Measurements from ENCODE around the gene PLD6.
A peak's percentile ranks its signal among the peaks of the same experiment; 100 is the strongest.

PLD6 gene

DNA sequence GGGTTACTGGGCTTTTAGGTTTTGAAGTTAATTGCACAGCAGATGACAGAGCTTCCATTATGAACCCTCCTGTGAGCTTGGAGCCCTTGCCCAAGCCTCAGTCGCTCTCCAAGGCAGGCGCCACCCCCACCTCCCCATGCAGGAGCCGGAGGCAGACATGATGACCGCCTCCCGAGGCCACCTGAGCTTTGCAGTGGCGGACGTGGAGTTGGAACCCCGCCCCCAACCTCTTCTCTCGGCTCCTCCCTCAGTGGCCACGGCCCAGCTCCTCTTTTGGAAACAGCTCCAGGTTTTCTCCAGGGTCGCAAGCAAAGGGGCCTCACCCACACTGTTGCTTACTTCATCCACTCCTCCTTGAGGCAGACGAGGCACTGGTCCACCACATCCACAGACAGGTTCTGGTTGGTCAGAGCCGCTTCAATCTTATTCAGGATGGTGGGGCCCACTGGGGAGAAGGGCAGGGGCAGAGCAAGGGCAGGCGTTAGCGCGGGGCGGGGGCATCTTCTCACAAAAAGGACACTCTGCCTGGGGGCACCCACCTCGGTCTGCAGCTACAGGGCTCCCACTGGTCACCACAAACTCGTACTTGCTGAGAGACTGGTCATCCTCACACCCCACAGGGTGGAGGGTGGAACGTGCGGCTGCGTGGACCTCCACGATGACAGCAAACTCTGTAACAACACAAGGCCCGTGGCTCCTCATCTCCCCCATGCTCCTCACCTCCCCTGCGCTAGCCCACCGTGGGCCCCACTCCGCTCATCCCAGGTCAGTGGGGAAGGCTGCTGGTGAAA, 8.7 kb upstream of the PLD6 start:
- Histone ChIP-seq H3K27ac (ENCODE audit: insufficient read depth, low read depth, low read length, poor library complexity, severe bottlenecking) (no peak overlapping the region), H3K4me1 (ENCODE audit: control insufficient read depth, insufficient read depth, low read length) (no peaks in the 10 kb centered on the region), H3K36me3 (ENCODE audit: control insufficient read depth, insufficient read depth, low read length) (peaks cover 23% of the 10 kb centered on the region), H3K27me3 (ENCODE audit: control insufficient read depth, insufficient read depth, low read length, poor library complexity, severe bottlenecking) (no peaks in the 10 kb centered on the region), H3K4me3 (ENCODE audit: insufficient read depth, low read depth, low read length) (no peak overlapping the region), H3K9me3 (ENCODE audit: control insufficient read depth, low read length) (no peaks in the 10 kb centered on the region)
- WGBS, 2 experiments: 93 to 95% methylated on average over 27 of the region's 27 CpGs

DNA sequence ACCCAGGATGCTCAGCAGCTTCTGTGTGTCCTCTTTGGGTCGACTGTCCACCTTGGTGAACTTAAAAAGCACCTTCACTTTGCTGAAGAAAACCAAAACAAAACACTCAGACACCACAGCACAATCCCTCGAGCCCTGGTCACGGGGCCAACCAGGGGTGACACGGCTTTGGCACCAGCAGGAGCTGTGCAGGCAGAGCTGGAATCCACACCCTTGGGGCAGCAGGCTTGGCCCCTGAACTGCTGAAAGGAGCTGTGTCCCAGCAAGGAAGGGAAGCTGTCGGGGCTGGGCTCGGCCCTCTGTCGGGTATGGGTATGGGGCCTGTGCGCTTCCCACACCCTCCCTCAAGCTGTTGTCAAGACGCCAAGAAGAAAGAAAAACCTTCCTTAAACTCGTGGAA, 7.6 kb upstream of the PLD6 start:
- peaks cover 21% of the 10 kb centered on the region for H3K36me3 ChIP-seq (ENCODE audit: control insufficient read depth, insufficient read depth, low read length)
- no peaks in the 10 kb centered on the region for H3K9me3 ChIP-seq (ENCODE audit: control insufficient read depth, low read length)
- no peaks in the 10 kb centered on the region for H3K27me3 ChIP-seq (ENCODE audit: control insufficient read depth, insufficient read depth, low read length, poor library complexity, severe bottlenecking)
- H3K27ac ChIP-seq (ENCODE audit: insufficient read depth, low read depth, low read length, poor library complexity, severe bottlenecking): no peak overlapping the region
- 94 to 95% methylated on average over 9 to 10 of the region's 10 CpGs for WGBS, 2 experiments
- H3K4me3 ChIP-seq (ENCODE audit: insufficient read depth, low read depth, low read length): no peak overlapping the region
- H3K4me1 ChIP-seq (ENCODE audit: control insufficient read depth, insufficient read depth, low read length): no peaks in the 10 kb centered on the region

DNA sequence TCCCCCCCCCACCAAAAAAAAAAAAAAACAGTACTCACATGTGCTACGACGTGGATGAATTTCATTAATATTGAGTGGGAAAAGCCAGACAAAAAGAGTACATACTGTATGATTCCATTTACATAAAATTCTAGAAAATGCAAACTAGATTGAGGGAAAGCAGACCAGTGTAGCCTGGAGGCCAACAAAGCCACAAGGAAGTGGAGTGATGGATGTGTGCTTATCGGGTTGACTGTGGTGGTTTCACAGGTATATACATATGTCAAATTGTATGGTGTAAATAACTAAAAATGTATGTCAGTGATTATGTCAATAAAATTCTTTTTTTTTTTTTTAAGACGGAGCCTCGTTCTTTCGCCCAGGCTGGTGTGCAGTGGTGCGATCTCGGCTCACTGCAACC, 1.9 kb upstream of the PLD6 start:
- 94% methylated on average over 6 to 8 of the region's 8 CpGs for WGBS, 2 experiments
- H3K4me3 ChIP-seq (ENCODE audit: insufficient read depth, low read depth, low read length): no peak overlapping the region
- peaks cover 3% of the 10 kb centered on the region for H3K36me3 ChIP-seq (ENCODE audit: control insufficient read depth, insufficient read depth, low read length)
- H3K27ac ChIP-seq (ENCODE audit: insufficient read depth, low read depth, low read length, poor library complexity, severe bottlenecking): no peak overlapping the region
- H3K27me3 ChIP-seq (ENCODE audit: control insufficient read depth, insufficient read depth, low read length, poor library complexity, severe bottlenecking): peaks cover 16% of the 10 kb centered on the region
- H3K9me3 ChIP-seq (ENCODE audit: control insufficient read depth, low read length): no peaks in the 10 kb centered on the region
- H3K4me1 ChIP-seq (ENCODE audit: control insufficient read depth, insufficient read depth, low read length): no peaks in the 10 kb centered on the region

DNA sequence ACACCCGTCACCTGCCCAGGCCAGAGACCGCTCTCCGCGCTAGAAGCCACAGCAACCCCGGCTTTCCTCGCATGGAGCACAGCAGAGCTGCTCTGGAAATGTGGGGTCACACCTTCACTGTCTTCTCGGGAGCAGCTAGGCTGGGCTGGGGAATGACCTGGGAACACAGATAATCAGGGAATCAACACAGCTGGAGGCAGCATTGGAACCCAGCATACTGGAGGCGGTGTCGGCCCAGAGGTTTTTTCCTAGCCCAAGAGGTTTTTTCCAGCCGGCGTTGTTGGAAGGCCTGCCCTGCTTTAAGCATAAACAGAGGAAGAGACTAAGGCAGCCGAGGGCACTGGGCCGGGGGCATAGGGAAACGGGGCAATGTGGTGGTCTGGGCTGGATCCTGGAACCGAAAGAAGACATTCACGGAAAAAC, 791 bp upstream of the PLD6 start:
- 93% methylated on average over 16 of the region's 16 CpGs for WGBS, 2 experiments
- Histone ChIP-seq H3K4me3 (ENCODE audit: insufficient read depth, low read depth, low read length) (no peak overlapping the region), H3K4me1 (ENCODE audit: control insufficient read depth, insufficient read depth, low read length) (no peaks in the 10 kb centered on the region), H3K9me3 (ENCODE audit: control insufficient read depth, low read length) (no peaks in the 10 kb centered on the region), H3K36me3 (ENCODE audit: control insufficient read depth, insufficient read depth, low read length) (no peaks in the 10 kb centered on the region), H3K27me3 (ENCODE audit: control insufficient read depth, insufficient read depth, low read length, poor library complexity, severe bottlenecking) (peaks cover 16% of the 10 kb centered on the region), H3K27ac (ENCODE audit: insufficient read depth, low read depth, low read length, poor library complexity, severe bottlenecking) (no peak overlapping the region)

DNA sequence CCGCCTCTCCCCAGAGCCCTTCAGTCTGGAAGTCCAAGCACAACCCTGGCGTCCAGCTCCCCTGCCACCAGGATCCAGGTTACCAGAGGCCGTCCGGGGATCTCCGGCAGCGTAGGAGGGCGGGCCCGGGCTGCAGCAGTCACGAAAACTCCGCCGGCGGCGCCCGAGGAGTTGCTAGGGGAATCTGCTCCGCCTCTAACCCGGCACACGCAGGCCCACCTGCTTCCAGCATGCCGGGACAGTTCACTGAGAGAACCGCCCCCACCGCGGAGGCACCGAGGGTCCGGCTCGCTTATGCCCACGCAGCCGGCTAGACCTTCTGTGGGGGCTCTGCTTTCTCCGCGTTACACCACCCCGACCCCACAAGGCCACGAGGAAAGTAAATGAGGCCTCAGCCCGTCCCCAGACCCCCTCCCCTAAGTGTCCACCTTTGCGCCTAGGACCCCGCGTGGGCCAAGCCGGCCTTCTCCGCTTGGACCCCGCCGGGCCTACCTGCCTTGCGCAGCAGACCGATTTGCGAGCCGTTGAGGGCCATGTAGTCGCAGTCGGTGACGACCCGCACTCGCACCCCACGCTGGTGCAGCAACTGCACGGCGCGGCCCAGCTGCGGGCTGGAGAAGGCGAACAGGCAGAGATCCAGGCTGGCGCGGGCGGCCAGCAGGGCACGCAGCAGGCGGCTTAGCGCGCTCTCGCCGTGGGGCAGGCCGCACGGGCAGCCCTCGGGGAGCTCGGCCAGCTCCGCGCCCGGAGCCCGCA, 587 bp downstream of the PLD6 start:
- Histone ChIP-seq H3K4me1 (ENCODE audit: control insufficient read depth, insufficient read depth, low read length) (no peaks in the 10 kb centered on the region), H3K36me3 (ENCODE audit: control insufficient read depth, insufficient read depth, low read length) (no peaks in the 10 kb centered on the region), H3K27ac (ENCODE audit: insufficient read depth, low read depth, low read length, poor library complexity, severe bottlenecking) (no peak overlapping the region), H3K27me3 (ENCODE audit: control insufficient read depth, insufficient read depth, low read length, poor library complexity, severe bottlenecking) (peaks cover 16% of the 10 kb centered on the region), H3K9me3 (ENCODE audit: control insufficient read depth, low read length) (no peaks in the 10 kb centered on the region), H3K4me3 (ENCODE audit: insufficient read depth, low read depth, low read length) (peak overlapping the region; percentile 38)
- 38 to 41% methylated on average over 70 of the region's 70 CpGs for WGBS, 2 experiments

DNA sequence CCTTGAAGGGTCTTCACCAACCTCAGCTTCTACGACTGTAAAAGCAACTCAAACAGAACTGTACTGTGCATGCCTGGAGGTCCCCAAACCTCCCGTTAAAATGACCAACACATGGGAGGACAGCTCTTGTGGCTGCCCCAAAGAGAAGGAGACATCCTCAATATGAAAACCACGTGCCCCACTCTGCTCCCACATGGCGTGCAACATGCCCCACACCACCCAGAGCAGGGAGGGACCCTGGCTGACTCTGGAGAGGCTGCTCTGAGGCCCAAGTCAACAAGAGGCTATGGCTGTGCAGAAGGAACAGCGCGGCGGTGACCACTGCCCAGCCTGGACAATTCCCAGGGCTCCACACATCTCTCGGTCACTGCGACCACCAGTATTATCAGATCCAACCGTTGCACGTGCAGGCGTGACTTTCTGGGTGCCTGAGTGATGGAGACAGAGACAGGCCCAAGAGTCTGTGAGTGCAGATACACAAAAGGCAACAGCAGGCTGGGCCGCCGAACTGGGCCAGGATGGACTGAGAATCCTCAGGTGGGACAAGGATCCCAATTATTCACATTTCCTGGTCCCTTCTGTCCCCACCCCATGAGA, 1.4 kb downstream of the PLD6 start:
- 93 to 94% methylated on average over 14 of the region's 14 CpGs for WGBS, 2 experiments
- H3K36me3 ChIP-seq (ENCODE audit: control insufficient read depth, insufficient read depth, low read length): no peaks in the 10 kb centered on the region
- peaks cover 16% of the 10 kb centered on the region for H3K27me3 ChIP-seq (ENCODE audit: control insufficient read depth, insufficient read depth, low read length, poor library complexity, severe bottlenecking)
- no peaks in the 10 kb centered on the region for H3K4me1 ChIP-seq (ENCODE audit: control insufficient read depth, insufficient read depth, low read length)
- H3K27ac ChIP-seq (ENCODE audit: insufficient read depth, low read depth, low read length, poor library complexity, severe bottlenecking): no peak overlapping the region
- no peak overlapping the region for H3K4me3 ChIP-seq (ENCODE audit: insufficient read depth, low read depth, low read length)
- no peaks in the 10 kb centered on the region for H3K9me3 ChIP-seq (ENCODE audit: control insufficient read depth, low read length)

DNA sequence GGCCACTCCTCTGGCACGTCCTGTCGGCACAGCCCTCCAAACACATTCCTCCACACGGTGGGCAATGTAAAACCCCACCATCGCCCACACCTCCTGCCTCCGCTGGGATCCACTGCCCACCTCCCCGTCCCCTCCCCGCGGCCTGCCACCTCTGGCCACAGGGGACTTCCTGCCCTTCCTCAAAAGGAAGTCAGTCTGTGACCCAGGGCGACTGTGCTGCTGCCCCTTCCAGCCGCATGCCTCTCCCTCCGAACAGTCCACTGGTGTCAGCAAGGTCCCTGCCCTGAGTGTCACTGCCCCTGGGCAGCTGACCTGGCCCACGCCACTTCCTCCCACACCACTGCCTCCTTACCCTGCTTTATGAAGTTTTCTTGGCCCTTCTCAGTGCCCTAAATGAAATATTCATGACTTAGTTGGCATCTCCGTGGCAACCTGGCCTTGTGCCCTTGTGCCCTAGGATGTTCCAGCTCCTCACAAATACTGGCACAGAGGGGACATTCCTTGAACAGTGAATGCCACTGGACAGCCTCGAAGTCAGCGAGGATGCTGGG, 2.0 kb downstream of the PLD6 start:
- WGBS, 2 experiments: 88 to 93% methylated on average over 15 of the region's 15 CpGs
- Histone ChIP-seq H3K27me3 (ENCODE audit: control insufficient read depth, insufficient read depth, low read length, poor library complexity, severe bottlenecking) (peaks cover 16% of the 10 kb centered on the region), H3K27ac (ENCODE audit: insufficient read depth, low read depth, low read length, poor library complexity, severe bottlenecking) (no peak overlapping the region), H3K36me3 (ENCODE audit: control insufficient read depth, insufficient read depth, low read length) (no peaks in the 10 kb centered on the region), H3K9me3 (ENCODE audit: control insufficient read depth, low read length) (no peaks in the 10 kb centered on the region), H3K4me1 (ENCODE audit: control insufficient read depth, insufficient read depth, low read length) (no peaks in the 10 kb centered on the region), H3K4me3 (ENCODE audit: insufficient read depth, low read depth, low read length) (no peak overlapping the region)

DNA sequence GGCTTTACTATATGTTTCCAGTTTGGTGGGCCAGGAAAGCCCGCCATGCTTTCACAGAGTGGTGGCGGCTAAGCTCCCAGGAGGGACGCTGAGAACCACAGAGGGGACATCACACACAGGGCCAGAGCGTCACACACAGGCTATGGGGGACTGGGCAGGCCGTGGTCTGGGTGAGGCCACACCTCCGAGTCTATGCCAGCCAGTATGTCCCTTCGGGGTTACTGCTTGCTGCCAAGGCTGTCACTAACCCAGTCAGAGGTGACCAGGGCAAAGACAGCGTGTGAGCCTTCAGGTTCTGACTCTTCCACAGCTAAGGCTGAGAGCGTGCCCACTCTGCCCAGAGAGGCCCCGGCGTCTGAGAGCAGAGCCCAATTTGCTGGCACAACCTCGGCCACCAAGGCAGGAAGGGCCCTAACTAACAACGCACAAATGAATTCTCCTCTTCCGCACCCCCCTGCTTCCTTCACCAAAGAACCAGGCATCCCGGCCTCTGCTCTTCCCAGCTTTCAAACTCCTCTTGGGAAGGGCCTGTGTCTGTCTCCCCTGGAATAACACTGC, 2.9 kb downstream of the PLD6 start:
- no peaks in the 10 kb centered on the region for H3K9me3 ChIP-seq (ENCODE audit: control insufficient read depth, low read length)
- H3K27ac ChIP-seq (ENCODE audit: insufficient read depth, low read depth, low read length, poor library complexity, severe bottlenecking): no peak overlapping the region
- peaks cover 16% of the 10 kb centered on the region for H3K27me3 ChIP-seq (ENCODE audit: control insufficient read depth, insufficient read depth, low read length, poor library complexity, severe bottlenecking)
- no peaks in the 10 kb centered on the region for H3K36me3 ChIP-seq (ENCODE audit: control insufficient read depth, insufficient read depth, low read length)
- no peak overlapping the region for H3K4me3 ChIP-seq (ENCODE audit: insufficient read depth, low read depth, low read length)
- WGBS, 2 experiments: 93 to 94% methylated on average over 15 of the region's 15 CpGs
- H3K4me1 ChIP-seq (ENCODE audit: control insufficient read depth, insufficient read depth, low read length): no peaks in the 10 kb centered on the region

DNA sequence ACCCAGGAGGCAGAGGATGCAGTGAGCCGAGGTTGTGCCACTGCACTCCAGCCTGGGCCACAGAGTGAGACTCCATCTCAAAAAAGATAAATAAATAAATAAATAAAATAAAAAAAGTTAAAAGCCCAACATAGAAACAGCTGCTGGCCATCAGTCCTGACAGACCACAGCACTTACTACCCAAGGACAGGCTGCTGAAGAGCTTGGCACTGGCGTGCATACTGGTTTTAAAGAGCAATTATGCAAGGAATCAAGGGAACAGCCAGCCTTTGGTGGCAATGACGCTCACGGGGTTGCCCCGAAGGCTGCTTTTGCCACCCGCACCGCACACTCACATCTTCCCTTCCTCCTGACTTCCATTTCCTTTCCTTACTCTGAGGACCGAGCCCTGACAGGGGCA, 4.2 kb downstream of the PLD6 start:
- WGBS, 2 experiments: 92 to 94% methylated on average over 8 of the region's 8 CpGs
- no peak overlapping the region for H3K27ac ChIP-seq (ENCODE audit: insufficient read depth, low read depth, low read length, poor library complexity, severe bottlenecking)
- peaks cover 16% of the 10 kb centered on the region for H3K27me3 ChIP-seq (ENCODE audit: control insufficient read depth, insufficient read depth, low read length, poor library complexity, severe bottlenecking)
- no peaks in the 10 kb centered on the region for H3K4me1 ChIP-seq (ENCODE audit: control insufficient read depth, insufficient read depth, low read length)
- no peaks in the 10 kb centered on the region for H3K9me3 ChIP-seq (ENCODE audit: control insufficient read depth, low read length)
- no peak overlapping the region for H3K4me3 ChIP-seq (ENCODE audit: insufficient read depth, low read depth, low read length)
- no peaks in the 10 kb centered on the region for H3K36me3 ChIP-seq (ENCODE audit: control insufficient read depth, insufficient read depth, low read length)

DNA sequence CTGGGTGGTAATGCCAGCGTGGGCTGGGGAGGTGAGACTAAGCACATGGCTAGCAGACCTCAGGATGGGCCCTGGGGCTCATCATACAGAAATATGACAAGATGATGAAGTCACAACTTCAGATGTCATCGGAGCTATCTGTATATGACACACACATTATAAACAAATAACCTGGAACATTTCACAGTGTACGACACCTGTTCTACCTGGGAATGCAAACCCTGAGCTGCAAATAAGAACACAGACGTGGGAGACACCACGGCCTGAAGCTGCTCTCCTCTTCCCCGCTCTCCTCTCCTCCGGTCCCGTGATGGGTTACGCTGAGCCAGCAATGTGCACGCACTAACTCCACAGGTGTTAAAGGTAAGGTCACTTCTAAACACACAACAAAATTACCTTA, 4.9 kb downstream of the PLD6 start:
- H3K4me1 ChIP-seq (ENCODE audit: control insufficient read depth, insufficient read depth, low read length): no peaks in the 10 kb centered on the region
- no peak overlapping the region for H3K4me3 ChIP-seq (ENCODE audit: insufficient read depth, low read depth, low read length)
- no peaks in the 10 kb centered on the region for H3K36me3 ChIP-seq (ENCODE audit: control insufficient read depth, insufficient read depth, low read length)
- peaks cover 14% of the 10 kb centered on the region for H3K27me3 ChIP-seq (ENCODE audit: control insufficient read depth, insufficient read depth, low read length, poor library complexity, severe bottlenecking)
- 90 to 93% methylated on average over 10 of the region's 10 CpGs for WGBS, 2 experiments
- no peaks in the 10 kb centered on the region for H3K9me3 ChIP-seq (ENCODE audit: control insufficient read depth, low read length)
- no peak overlapping the region for H3K27ac ChIP-seq (ENCODE audit: insufficient read depth, low read depth, low read length, poor library complexity, severe bottlenecking)

Data from ectodermal cell (in vitro differentiated cells).